Testis (tissue), 5 donors: Measurements from ENCODE around the gene TLCD2. TPM values are rescaled to one million over a fixed set of nuclear protein-coding genes. Genes with fewer than 3 reads are reported as not detected.

Experiments used
- DNase-seq: peaks from one replicate; pipeline ENCODE4 v3.0.0-alpha.2; 2019
- H3K27ac ChIP-seq, 2 donors: fragments of 200-600 bp; sonication (generic); one replicate each; pipeline ENCODE4 v1.5.1; 2019
- H3K27me3 ChIP-seq: fragments of 200-600 bp; sonication (generic); one replicate; pipeline ENCODE4 v1.5.1; 2019
- H3K36me3 ChIP-seq: fragments of 200-600 bp; sonication (generic); one replicate; pipeline ENCODE4 v1.5.1; 2017; ENCODE audit warnings: low read depth; ENCODE audit errors: missing control alignments
- H3K4me1 ChIP-seq: fragments of 200-600 bp; sonication (generic); one replicate; pipeline ENCODE4 v1.5.1; 2019
- H3K4me3 ChIP-seq, 2 donors: fragments of 200-600 bp; sonication (generic); one replicate each; pipeline ENCODE4 v1.5.1; 2017 to 2019
- H3K9me3 ChIP-seq: fragments of 200-600 bp; sonication (generic); one replicate; pipeline ENCODE4 v1.5.1; 2017
- POLR2A ChIP-seq: fragments of 450-650 bp; IDR thresholded peaks from one replicate; pipeline ENCODE4 v1.6.1; 2017; ENCODE audit warnings: antibody characterized with exemption, mild to moderate bottlenecking, moderate library complexity
- WGBS, 2 donors: methylation state at CpG; one replicate each; pipeline ENCODE4 v1.1.5; 2018; 5-methylcytosine and 5-hydroxymethylcytosine counted together
- intact Hi-C: fragments of 100-400 bp; cut with DNase I; formaldehyde crosslinking; loops from one replicate; pipeline ENCODE4 v1.15.1; 2023; ENCODE audit warnings: low total_unique reads
- long read RNA-seq, 2 donors: transcript quantifications; one replicate each; lab custom pipeline, GENCODE V29; 2026
- polyA plus RNA-seq: library from polyadenylated mRNA; stranded (reverse); fragments of 350-450 nt; fragmentation: Illumina TruSeq; extraction: RNeasy Lipid Tissue Mini Kit (QIAGEN cat#74804); gene quantifications from one replicate; pipeline ENCODE4 v1.2.3, GENCODE V29; 2014; ENCODE audit warnings: low read depth, low replicate concordance; ENCODE audit not compliant: insufficient read depth
- total RNA-seq, 2 donors: library from RNA; depleted of rRNA; stranded (reverse); fragments of >200 nt; gene quantifications; one replicate each; pipeline ENCODE4 v1.2.3, GENCODE V29; 2016
- TF ChIP-seq, protein P1 (sequence below), 3 experiments: fragments of 450-650 bp in 2 of 3; fragments of 200-600 bp in 1 of 3; sonication (generic) in 1 of 3; IDR thresholded peaks; one replicate each; pipeline ENCODE4 v1.5.1; 2016 to 2019; ENCODE audit warnings: antibody characterized with exemption in 3 of 3, mild to moderate bottlenecking in 2 of 3, moderate library complexity in 1 of 3

TLCD2 gene, protein sequence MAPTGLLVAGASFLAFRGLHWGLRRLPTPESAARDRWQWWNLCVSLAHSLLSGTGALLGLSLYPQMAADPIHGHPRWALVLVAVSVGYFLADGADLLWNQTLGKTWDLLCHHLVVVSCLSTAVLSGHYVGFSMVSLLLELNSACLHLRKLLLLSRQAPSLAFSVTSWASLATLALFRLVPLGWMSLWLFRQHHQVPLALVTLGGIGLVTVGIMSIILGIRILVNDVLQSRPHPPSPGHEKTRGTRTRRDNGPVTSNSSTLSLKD
- total RNA-seq (1 to 10 TPM; 1.2 to 2.0 TPM), polyA plus RNA-seq (1.1 TPM)
- long read RNA-seq, donor 1: 0 reads
- long read RNA-seq, donor 2: 0 reads

DNA sequence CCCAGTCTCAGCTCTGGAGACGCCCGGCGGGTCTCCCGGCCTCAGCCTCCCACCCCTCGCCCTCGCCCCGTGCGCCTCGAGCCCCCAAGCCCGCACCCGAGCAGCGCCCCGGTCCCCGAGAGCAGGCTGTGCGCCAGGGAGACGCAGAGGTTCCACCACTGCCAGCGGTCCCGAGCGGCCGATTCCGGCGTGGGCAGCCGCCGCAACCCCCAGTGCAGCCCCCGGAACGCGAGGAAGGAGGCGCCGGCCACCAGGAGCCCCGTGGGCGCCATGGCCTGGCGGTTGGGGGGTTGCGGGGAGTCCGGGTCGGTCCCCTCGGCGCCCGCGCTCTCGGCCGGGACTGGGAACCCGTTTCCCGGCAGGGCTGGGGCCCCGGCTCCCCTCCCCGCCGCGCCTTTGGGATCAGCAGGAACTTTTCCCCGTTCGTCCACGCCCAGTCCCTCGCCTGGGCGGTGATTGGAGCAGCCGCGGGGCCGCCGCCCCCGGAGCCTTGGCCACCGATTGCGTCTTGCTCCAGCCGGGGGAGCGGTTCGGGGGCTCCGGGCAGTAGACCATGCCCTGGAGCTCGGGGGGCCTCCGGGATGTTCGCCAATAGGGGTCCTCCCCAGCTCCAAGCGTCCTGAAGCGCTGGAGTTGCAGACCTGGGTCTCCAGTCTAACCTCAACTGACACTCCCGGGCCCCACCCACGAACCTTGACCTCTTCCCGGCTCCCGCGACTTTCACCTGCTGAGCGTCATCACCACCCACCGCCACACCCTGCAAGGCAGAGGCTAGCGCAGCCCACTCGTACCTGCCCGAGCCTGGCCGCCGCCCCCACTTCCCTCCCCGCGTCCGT, at the start of gene TLCD2:
Gene TLCD2, minus strand, starts transcription at position 407 of the 836 bp plus-strand sequence. Its CDS starts 135 bp downstream, at position 272.
- H3K9me3 ChIP-seq: no peaks in the 10 kb centered on the region
- H3K27ac ChIP-seq: peak within 1 kb of the TSS; percentile 77
- peak within 1 kb of the TSS; percentile 65 to 72 for H3K4me3 ChIP-seq
- no peaks in the 10 kb centered on the region for H3K36me3 ChIP-seq
- peak; percentile 77 for DNase-seq
- intact Hi-C loops: no loop called here
- 3% methylated on average over 81 of the region's 83 CpGs; no CpG with 5 or more reads in 1 of the 2 donors for WGBS, 2 donors
- TF ChIP-seq, protein P1, sequence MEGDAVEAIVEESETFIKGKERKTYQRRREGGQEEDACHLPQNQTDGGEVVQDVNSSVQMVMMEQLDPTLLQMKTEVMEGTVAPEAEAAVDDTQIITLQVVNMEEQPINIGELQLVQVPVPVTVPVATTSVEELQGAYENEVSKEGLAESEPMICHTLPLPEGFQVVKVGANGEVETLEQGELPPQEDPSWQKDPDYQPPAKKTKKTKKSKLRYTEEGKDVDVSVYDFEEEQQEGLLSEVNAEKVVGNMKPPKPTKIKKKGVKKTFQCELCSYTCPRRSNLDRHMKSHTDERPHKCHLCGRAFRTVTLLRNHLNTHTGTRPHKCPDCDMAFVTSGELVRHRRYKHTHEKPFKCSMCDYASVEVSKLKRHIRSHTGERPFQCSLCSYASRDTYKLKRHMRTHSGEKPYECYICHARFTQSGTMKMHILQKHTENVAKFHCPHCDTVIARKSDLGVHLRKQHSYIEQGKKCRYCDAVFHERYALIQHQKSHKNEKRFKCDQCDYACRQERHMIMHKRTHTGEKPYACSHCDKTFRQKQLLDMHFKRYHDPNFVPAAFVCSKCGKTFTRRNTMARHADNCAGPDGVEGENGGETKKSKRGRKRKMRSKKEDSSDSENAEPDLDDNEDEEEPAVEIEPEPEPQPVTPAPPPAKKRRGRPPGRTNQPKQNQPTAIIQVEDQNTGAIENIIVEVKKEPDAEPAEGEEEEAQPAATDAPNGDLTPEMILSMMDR (IDR thresholded peaks at IDR 0.05): no peak
- TF ChIP-seq POLR2A: no peak
- H3K4me1 ChIP-seq: peaks cover 32% of the 10 kb centered on the region
- H3K27me3 ChIP-seq: no peaks in the 10 kb centered on the region

DNA sequence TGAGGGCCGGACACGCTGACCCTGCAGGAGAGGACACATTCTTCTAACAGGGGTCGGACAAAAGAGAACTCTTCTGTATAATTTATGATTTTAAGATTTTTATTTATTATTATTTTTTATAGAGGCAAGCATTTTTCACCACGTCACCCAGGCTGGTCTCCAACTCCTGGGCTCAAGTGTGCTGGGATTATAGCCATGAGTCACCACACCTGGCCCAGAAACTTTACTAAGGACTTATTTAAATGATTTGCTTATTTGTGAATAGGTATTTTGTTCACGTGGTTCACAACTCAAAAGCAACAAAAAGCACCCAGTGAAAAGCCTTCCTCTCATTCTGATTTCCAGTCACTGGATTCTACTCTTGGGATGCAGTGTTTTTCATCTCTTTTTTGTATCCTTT, 49.4 kb upstream of the TLCD2 start:
- WGBS, 2 donors: 69 to 83% methylated on average over 5 of the region's 5 CpGs
- no peak for DNase-seq
- intact Hi-C loops: no loop called here

DNA sequence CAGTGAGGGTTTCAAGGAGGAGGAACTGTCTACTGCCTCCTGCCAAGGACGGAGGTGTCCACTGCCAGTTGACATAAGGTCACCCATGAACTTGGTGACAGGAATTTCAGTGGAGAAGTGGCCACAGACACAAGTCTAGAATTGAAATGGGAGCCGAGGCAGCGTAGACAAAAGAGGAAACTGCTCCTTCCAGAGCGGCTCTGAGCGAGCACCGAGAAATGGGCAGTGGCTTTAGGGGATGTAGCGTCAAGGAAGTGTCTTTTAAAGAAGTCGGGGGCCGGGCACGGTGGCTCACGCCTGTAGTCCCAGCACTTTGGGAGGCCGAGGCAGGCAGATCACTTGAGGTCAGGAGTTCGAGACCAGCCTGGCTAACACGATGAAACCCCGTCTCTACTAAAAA, 48.6 kb upstream of the TLCD2 start:
- no peak overlapping the region for H3K4me3 ChIP-seq
- no peaks in the 10 kb centered on the region for H3K36me3 ChIP-seq
- H3K27me3 ChIP-seq: no peaks in the 10 kb centered on the region
- H3K27ac ChIP-seq: peak overlapping the region in 1 of 2 donors; percentile 93
- TF ChIP-seq, protein P1 (IDR thresholded peaks at IDR 0.05): no peak
- TF ChIP-seq POLR2A: no peak
- H3K9me3 ChIP-seq: no peaks in the 10 kb centered on the region
- H3K4me1 ChIP-seq: peaks cover 29% of the 10 kb centered on the region
- DNase-seq: no peak
- intact Hi-C loops: no loop called here
- WGBS, 2 donors: 88 to 99% methylated on average over 15 of the region's 15 CpGs

More for the DNA sequence above, 49.4 kb upstream of the TLCD2 start:
- no peaks in the 10 kb centered on the region for H3K9me3 ChIP-seq
- no peaks in the 10 kb centered on the region for H3K36me3 ChIP-seq
- TF ChIP-seq, protein P1 (IDR thresholded peaks at IDR 0.05): no peak
- no peak for TF ChIP-seq POLR2A
- no peak overlapping the region for H3K4me3 ChIP-seq
- peaks cover 35% of the 10 kb centered on the region for H3K4me1 ChIP-seq
- H3K27me3 ChIP-seq: no peaks in the 10 kb centered on the region
- H3K27ac ChIP-seq: peak overlapping the region in 1 of 2 donors; percentile 93

DNA sequence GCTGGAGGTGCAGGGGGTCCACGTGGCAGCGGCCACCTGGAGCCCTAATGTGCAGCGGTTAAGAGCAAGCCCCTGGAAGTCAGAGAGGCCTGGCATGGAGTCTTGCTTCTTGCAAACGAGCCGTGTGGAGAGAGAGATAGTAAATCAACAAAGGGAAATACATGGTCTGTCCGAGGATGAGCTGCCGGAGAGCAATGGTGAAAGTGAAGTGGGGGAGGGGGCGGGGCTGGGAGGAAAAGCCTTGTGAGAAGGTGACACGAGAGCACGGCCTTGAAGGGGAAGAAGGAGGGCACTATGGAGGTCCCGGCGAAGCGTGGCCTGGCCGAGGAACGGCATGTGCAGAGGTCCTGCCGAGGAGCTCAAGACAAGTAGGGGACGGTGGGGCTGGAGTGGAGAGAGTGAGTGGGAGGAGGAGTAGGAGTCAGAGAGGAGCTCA, 45.7 kb upstream of the TLCD2 start:
- Histone ChIP-seq H3K27me3 (no peaks in the 10 kb centered on the region), H3K36me3 (no peaks in the 10 kb centered on the region), H3K27ac (peak overlapping the region; percentile 74 to 76), H3K4me3 (no peak overlapping the region), H3K4me1 (peaks cover 30% of the 10 kb centered on the region), H3K9me3 (no peaks in the 10 kb centered on the region)
- DNase-seq: peak; percentile 88
- intact Hi-C loops: no loop called here
- 35 to 52% methylated on average over 17 of the region's 17 CpGs for WGBS, 2 donors
- TF ChIP-seq POLR2A: no peak
- TF ChIP-seq, protein P1 (IDR thresholded peaks at IDR 0.05): no peak
